Measurements from ENCODE around the gene UBN2.
A peak's percentile ranks its signal among the peaks of the same experiment; 100 is the strongest.
"Not testable (repeated sequence)": the region's sequence is repeated elsewhere in the genome, so short reads cannot be mapped to it uniquely, and the experiment has no call there.

UBN2 gene

DNA sequence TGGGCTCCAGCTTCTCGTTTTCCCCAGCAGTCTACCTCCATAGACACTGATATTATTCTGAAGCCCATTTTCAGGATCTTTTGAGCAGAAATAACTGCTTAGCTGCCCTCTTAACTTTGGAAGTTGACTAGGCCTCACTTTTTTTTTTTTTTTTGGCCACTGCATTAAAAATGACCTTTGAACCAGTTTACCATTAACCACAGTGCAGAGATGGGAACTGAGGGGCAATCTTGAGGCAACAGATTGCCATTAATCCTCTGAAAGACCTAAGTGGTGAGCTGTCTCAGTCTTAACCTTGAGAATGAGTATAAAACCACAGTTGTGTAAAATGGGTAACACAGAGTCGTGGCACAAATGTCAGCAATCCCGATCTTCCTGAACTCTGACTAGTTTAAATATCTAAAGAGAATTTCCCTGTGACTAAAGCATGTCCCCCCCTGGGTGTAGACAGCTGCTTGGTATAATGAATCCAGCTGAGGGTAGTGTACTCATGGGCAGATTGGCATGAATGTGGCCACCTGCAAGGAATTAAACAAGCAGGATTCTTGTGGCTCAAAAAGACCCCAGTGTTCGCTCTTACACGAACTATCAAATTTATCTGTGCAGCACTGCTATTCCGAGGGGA lies 64.0 kb downstream of the UBN2 start:
- no peak for DNase-seq (ENCODE audit: low read depth in 2 of 2)

DNA sequence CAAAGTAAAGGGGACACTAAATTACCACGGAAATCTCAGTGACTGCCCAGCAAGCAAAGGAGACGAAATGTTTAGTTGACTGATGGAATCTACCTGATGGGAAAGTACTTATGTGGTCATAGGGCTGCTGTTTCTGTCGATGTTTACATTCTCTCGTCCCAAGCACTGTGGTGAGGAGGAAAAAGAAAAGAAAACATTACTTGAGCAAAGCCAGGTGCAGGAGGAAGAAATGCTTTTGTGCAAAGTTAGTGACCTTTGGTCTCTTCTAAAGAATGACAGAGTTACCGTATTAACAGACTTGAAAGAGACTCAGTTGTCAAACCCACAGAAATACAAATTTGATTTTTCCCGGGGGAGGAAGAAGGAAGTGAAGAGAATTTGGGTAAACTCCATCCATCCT lies 66.8 kb downstream of the UBN2 start:
- DNase-seq (ENCODE audit: low read depth in 2 of 2): no peak

DNA sequence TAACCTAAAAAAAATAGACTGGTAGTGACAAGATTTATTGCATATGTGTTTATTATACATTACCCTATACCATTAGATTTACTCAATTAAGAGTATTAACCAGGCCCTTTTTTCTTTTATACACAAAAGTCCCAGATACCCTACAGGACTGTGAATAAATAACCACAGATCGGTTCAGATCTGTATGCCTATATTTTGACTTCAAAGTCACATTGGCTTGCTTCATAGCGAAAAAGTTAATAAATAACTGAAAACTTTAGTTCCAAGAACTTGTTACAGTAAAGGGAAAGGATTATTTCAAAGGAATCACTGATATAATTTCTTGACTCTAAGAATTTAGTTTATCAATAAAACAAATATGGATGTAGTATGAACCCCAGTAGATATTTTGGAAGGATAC lies 68.3 kb downstream of the UBN2 start:
- no peak for DNase-seq (ENCODE audit: low read depth in 2 of 2)

DNA sequence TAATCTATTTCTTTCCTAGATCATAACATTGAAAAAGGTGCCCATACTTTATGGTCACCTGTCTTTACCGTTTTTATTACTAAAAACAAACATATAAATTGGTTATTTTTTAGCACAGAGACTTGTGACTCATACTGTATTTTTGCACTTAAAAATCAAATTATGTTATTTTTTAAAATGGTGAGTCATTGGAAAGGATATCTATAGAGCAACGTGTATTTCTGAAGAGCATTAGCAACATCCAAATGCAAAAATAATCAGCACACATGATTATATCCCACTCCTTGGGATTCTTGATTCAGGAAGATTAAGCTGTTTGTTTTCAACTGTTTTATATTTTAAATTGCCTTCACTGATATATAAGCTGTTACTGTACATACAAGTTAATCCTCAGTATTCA lies 69.4 kb downstream of the UBN2 start:
- DNase-seq (ENCODE audit: low read depth in 2 of 2): no peak

DNA sequence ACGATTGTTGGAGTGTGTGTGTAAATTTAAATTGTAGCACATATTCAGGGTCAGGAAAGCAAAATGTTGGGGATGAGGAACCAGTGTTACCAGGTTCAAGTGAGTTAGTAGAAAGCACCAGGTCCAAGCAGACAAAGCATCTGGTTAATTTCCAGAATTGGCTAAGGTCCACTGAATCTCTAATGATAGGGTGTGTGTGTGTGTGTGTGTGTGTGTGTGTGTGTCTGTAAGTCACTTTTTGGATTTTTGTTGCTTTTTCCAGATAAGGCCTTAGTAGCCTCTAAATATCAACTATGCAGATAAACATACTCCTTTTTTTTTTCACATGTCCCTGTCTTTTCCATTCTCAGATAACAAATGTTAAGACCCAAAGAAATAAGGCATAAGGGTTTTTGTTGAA lies 73.5 kb downstream of the UBN2 start:
- no peak for DNase-seq (ENCODE audit: low read depth in 2 of 2)

DNA sequence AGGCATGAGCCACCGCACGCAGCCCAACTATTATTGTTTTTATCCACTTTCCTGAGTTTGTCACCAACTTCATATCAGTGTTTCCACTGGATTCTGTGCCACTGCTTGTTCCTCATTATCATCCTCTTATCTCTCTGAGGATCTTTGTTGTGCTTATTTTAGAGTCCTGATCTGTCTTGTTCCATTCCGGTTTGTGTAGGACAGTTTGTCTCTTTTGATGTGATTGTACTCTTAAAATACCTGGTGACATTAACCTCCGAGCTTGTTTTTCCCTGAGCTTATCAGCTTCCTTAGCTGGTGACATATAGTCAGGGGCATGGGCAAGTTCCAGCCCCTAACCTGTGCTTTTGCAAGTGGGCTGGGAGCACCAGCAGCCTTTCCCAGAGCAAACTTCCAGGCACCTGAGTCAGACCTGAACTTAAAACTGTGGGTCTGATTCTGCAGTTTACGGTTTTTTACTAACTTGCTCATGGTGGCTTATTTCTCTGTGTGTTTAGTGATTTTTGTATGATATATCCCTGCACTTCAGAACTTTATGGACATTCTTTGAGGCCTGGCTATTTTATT lies 87.0 kb downstream of the UBN2 start:
- no peak for DNase-seq (ENCODE audit: low read depth in 2 of 2)

DNA sequence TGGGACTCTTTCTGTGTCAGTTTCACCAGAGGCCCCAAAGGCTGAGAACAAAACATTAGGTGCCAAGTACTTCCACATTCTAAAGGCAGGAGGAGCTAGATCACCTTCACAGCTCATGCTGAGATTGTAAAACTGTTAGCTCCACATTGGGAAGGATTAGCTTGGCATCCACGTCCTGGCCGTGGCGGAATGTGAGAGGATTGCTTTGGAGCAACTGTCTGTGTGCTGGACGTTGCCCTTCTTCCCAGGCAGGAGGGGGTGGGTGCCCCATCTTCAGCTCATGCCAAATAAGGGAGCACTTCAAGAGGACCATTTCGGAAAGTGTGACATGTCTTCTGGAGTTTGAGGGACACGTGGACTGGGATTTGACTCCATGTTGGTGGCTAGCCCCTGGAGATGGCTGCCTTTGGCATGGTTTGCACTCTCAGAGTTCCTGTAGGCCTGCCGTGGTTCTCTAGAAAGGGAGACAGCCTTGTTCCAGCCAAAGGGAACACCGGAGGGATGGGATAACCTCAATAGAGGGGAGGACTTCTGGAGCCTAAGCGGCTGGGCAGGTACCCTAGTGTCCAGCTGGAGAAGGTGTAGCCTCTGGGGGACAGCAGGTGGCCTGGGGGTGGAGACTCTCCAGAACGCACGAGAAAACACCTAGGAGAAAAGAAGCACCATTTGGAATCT lies 90.2 kb downstream of the UBN2 start:
- no peak for DNase-seq (ENCODE audit: low read depth in 2 of 2)

DNA sequence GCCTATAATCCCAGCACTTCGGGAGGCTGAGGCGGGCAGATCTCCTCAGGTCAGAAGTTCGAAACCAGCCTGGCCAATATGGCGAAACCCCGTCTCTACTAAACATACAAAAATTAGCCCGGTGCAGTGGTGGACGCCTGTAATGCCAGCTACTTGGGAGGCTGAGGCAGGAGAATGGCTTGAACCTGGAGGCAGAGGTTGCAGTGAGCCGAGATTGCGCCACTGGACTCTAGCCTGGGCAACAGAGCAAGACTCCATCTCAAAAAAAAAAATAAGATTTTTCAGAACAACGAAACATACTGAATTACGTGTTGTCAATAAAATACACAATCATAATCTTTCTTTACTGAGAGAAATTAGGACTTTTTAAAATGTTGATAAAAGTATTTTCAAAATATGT lies 93.7 kb downstream of the UBN2 start:
- DNase-seq (ENCODE audit: low read depth in 2 of 2): not testable (repeated sequence)

DNA sequence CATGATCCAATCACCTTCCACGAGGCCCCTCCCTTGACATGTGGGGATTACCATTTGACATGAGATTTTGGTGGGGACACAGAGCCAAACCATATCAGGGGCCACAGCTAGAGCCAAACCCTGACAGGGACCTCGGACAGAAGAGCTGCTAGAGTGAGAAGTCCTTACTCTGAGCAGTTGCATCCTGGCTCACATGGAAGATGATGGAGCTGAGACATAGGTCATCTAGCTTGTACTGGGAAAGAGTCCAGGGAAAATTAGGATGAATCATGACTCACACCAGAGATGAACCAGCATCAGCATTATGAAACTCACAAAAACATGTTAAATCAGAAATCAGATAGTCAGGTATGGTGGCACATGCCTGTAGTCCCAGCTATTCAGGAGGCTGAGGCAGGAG lies 97.3 kb downstream of the UBN2 start:
- DNase-seq (ENCODE audit: low read depth in 2 of 2): no peak

DNA sequence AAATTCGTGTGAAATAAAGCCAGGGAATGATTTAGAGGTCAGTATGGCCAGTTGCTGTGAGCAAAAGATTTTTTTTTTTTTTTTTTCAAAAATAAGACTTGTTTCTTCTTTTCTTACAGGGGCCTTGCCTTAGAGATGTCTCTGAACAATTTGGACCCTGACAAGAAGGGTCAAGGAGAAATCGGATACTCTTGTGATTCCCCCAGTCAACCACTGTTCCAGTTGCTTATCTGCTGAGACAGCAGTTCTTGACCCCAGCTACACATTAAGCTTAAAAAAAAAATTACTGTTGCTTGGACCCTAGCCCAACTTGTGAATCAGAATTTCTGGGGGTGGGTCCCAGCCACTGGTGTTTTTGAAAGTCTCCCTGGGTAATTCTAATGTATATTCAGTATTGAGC lies 98.1 kb downstream of the UBN2 start:
- no peak for DNase-seq (ENCODE audit: low read depth in 2 of 2)

DNA sequence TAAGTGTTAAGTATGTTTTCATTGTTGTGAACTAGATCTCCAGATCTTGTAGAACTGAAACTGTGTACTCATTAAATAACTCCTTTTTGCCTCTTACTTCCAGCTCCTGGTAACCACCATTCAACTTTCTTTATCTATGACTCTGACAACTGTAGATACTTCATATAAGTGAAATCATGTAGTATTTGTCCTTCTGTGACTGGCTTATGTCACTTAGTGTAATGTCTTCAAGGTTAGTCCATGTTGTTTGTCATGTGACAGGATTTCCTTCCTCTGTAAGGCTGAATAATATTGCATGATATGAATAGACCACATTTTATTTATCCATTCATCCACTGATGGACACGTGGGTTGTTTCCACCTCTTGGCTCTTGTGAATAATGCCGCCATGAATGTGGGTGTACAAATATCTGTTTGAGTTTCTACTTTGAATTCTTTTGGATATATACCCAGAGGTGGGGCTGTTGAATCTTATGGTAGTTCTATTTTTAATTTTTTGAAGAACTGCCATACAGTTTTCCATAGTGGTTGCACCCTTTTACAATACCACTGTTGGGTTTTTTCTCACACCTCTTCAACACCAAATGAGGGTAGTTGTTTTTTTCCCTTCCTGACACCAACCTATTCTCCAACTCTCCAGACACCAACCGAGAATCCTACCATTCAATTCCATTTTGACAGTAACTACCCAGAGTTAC lies 99.4 kb downstream of the UBN2 start:
- DNase-seq (ENCODE audit: low read depth in 2 of 2): no peak

DNA sequence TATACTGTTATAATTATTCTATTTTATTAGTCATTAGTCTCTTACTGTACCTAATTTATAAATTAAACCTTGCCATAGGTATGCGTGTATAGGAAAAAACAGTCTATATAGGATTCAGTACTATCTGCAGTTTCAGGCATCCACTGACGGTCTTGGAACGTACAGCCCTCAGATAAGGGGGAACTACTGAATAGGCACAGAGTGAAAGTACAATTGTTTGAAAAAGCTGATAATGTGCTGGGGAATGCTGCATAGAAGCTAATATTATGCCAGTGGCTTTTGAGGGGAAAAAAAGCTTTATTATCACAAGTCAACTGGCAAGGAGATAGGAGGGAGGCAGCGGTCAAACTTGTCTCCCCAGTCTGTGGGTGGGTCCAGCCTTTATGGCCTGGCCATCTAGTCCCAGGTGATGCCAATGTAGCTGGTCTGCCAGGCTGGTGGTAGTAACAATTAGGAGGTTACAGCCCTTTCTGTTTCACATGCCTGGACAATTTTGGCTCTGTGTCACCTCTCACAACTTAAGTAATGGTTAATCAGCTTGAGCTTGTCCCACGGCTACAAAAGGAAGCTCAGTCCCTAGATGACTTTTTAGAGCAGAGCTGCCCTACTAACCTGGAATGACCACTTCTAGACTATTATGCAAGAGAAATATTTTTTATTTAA lies 101.8 kb downstream of the UBN2 start:
- no peak for DNase-seq (ENCODE audit: low read depth in 2 of 2)

DNA sequence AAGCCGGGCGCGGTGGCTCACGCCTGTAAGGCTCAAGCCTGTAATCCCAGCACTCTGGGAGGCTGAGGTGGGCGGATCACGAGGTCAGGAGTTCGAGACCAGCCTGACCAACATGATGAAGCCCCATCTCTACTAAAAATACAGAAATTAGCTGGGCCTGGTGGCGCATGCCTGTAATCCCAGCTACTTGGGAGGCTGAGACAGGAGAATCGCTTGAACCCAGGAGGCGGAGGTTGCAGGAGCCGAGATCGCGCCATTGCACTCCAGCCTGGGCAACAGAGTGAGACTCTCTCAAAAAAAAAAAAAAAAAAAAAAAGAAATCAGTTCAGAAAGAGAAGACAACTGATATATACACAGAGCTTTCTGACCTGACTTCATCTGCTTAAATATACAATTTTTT lies 102.4 kb downstream of the UBN2 start:
- not testable (repeated sequence) for DNase-seq (ENCODE audit: low read depth in 2 of 2)

DNA sequence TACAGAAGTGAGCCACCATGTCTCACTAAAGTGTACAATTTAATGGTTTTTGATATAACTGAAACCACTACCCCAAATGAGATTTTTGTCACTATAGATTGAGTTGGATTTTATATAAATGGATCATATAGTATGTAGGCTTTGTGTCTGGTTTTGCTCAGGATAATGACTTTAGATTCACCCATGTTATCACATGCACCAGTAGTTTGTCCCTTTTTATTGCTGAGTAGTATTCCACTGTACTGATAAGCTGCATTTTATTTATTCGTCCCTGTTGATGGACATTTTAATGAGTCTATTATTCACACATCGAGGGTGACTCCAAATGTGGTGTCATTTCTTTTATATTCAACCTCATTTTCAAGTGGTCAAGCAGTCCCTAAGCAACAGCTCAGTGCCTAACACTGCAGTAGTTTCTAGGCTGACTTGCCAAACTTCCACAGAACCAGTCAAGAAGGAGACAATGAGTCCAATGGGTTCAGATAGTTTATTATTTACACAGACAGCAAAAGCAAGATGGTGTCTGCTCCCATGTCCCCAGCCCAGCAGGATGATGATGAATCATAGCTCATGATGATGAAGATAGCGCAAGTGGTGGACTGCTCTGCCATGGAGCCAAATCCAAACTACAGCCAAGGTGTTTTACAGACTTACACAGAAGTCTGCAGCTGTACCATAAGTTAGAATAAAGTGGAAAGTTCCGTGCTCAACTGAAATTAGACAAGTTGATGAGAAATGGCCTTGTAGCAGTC lies 103.5 kb downstream of the UBN2 start:
- no peak for DNase-seq (ENCODE audit: low read depth in 2 of 2)

DNA sequence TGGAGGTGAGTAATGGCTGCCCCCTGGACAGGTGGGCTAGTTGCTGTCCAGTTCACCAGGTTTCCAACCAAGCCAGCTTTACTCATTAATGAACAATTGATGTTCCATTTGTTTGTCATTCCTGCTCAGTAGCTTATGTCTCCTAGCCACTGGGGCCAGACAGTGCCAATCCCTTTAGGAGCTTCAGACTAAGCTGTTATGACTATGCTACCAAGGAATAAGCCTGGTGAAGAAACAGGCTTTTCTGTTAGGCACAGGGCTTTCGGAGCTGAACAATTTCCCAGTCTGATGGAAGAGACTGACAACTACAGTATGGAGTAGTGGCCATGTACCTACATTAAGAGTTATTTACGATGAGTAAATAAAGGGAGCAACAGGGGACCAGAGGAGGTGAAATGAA lies 108.0 kb downstream of the UBN2 start:
- DNase-seq (ENCODE audit: low read depth in 2 of 2): no peak

DNA sequence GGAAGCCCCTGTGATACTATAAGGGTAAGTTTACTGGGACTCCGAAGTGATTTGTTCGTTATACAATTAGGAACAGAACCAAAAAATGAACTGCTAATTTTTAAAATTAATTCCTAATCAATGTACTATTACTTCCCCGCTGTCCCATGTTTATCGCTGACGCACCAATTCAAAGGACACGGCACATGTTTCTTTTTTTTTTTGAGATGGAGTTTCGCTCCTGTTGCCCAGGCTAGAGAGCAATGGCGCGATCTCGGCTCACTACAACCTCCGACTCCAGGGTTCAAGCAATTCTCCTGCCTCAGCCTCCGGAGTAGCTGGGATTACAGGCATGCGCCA lies 108.6 kb downstream of the UBN2 start:
- no peak for DNase-seq (ENCODE audit: low read depth in 2 of 2)

DNA sequence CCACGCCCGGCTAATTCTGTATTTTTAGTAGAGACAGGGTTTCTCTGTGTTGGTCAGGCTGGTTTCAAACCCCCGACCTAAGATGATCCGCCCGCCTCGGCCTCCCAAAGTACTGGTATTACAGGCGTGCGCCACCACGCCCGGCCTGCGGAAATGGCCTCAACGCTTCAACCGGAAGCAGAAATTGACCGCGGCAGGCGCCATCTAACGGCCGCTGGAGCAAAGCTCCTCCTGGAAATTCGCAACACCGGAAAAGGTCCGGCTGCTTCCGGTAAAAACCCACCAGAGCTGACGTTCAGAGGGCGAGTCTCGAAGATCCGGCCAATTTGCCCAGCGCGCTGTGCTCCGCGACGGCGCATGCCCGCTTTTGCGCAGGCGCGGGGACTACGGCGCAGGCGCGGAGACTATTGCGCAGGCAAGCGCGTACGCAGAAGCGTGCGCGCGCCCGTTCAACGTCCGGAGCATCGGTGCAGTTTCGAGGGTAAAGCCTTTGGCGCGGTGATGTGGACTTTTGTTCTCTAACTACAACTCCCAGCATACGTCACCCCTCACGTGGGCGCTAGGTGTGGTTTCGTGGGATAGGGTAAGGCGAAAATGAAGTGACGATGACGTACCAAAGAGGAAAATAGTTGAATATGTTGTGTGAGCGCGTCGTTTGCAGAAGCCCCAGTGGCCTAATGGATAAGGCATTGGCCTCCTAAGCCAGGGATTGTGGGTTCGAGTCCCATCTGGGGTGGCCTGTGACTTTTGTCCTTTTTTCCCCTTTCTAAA lies 109.2 kb downstream of the UBN2 start:
- DNase-seq (ENCODE audit: low read depth in 2 of 2): peak; percentile 95 to 99

DNA sequence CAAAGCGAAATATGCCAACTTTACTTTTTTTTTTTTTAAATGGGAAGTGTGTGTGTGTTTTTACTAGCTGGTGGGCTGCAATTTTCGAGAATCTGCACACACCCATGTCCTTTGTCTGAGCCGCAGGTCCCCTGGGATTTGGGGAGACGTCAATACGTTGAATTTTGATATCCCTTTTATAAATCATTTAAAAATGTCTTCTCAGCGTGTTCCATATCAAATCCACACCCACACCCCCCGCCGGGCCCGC lies 109.7 kb downstream of the UBN2 start:
- peak in 1 of 2 donors; percentile 61 for DNase-seq (ENCODE audit: low read depth in 2 of 2)

DNA sequence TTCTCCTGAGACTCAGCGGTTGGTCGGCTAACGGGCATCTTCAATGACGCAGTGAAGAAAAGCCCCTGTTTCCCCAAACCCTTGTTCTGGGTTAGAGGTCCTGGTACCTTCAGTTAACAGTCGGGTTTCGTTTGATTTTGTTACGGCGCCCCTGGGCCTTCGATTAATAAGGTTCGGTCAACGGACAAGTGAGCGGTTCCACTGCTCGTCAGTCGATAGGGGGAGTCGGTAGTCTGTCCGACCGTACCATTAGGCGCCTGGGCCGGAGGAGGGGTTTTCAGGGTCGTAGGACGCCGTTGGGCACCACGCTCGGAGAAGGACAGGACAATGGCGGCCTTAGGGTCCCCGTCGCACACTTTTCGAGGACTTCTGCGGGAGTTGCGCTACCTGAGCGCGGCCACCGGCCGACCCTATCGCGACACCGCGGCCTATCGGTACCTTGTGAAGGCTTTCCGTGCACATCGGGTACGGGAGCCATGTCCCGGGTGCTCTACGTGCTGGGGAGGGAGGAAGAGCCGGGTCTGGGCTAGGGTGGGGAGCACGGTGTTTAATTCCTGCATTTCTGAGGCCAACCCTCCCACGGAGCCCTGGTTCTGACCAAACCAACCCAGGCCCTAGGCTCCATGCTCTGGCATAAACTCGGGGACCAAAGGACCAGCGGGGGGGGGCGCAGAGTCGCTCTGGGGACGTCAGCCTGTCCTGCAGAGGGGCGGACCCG lies 110.2 kb downstream of the UBN2 start, which contains the start of gene FMC1:
Gene FMC1 (plus strand): TSS at position 280 of the 718 bp plus-strand sequence. CDS start 48 bp downstream, at position 328.
- DNase-seq (ENCODE audit: low read depth in 2 of 2): peak; percentile 71 to 72

DNA sequence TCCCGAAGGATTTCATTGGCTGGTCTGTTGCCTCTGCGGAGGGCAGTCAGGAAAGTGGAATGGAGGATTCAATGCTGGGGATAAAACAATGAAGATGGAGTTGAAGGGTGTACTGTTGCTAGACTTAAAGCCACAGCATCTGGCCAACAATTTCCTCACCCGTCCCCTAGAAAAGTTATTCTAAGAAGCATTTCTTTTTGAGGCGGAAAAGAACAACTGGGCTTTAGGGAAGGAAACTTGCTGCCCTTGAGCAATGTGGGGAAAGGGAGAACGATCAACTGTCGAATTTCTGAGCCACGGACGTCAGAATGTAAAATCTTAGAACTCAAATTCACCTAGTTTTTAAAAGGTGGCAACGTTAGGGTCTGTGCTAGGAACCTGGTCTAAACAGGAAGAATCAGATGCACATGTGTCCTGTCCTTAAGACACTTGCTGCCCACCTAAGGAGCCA lies 110.8 kb downstream of the UBN2 start:
- no peak for DNase-seq (ENCODE audit: low read depth in 2 of 2)
